ENCODE results near the gene XIAP. TPM values are rescaled to one million over a fixed set of nuclear protein-coding genes. Genes with fewer than 3 reads are reported as not detected.

The XIAP gene
- total and polyA plus RNA-seq, 9 donors: 12.4 to 56.0 (median 38.7) TPM

DNA sequence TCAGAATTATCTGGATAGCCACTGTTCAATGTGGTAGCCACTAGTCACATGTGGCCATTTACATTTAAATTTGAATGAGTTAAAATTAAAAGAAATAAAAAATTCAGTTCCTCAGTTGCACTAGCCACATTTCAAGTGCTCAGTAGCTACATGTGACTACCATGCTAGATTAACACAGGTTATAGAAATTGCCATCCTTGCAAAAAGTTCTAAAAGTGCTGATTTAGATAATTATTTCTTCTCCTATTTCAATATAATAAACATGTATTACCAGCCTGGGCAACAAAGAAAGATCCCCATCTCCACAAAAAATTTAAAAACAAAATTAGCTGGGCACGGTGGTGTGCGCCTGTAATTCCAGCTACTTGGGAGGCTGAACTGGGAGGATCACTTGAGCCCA lies 90.0 kb downstream of the XIAP start:
- WGBS, 3 donors: 95 to 97% (median 96%) methylated on average over 2 of the region's 2 CpGs
- DNase-seq: no peak
- no peak overlapping the region for H3K4me3 ChIP-seq
- H3K27ac ChIP-seq: no peak overlapping the region
- H3K36me3 ChIP-seq: no peaks in the 10 kb centered on the region
- intact Hi-C loops (cut with DNase I): no loop called here
- no peaks in the 10 kb centered on the region for H3K9me3 ChIP-seq
- H3K27me3 ChIP-seq: no peaks in the 10 kb centered on the region
- H3K4me1 ChIP-seq (ENCODE audit: insufficient read depth): no peaks in the 10 kb centered on the region
- TF ChIP-seq EP300 (IDR thresholded peaks at IDR 0.05): no peak

DNA sequence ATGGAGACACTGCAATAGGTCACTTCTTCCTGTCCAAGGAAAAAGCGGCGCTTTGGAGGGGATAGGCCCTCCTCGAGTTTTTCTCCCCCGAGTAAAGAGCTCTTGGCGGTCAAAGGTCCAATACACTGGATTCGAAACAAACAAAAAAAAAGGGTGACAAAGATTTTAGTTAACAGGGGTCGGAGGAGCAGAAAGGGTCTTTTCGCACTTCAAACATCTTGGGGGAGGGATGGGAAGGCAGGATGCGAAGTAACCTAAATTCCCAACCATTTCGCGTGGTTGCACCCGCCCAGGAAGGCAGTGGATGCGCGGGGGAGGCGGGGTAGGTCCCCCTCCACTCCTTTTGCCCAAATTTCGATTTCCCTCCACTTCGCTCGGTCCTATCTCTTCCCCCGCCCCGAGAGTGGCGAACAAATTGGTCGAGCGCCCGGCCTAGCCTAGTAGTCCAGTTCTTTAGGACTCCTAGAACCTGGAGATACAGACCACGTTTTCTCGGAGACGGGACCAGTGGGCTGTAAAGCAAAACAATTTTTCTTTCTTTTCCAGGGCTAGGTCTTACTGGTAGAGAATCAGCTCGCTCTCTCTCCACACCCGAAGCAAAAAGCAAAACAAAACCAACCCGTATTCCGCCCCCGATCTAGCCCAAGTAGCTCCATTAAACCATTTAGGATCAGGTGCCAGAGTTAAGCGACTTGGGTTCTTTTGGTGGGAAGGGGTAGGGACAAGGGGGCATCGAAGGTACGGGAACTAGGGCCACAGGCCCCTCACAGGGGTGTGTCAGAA lies 99.6 kb downstream of the XIAP start:
- peak; percentile 69 to 83 (median 79) for DNase-seq
- Histone ChIP-seq H3K27me3 (no peaks in the 10 kb centered on the region), H3K9me3 (no peaks in the 10 kb centered on the region), H3K4me3 (peak overlapping the region; percentile 55), H3K27ac (peak overlapping the region; percentile 90 to 96), H3K36me3 (no peaks in the 10 kb centered on the region), H3K4me1 (ENCODE audit: insufficient read depth) (no peaks in the 10 kb centered on the region)
- WGBS, 3 donors: 24 to 44% (median 40%) methylated on average over 35 of the region's 35 CpGs
- TF ChIP-seq, protein P1, sequence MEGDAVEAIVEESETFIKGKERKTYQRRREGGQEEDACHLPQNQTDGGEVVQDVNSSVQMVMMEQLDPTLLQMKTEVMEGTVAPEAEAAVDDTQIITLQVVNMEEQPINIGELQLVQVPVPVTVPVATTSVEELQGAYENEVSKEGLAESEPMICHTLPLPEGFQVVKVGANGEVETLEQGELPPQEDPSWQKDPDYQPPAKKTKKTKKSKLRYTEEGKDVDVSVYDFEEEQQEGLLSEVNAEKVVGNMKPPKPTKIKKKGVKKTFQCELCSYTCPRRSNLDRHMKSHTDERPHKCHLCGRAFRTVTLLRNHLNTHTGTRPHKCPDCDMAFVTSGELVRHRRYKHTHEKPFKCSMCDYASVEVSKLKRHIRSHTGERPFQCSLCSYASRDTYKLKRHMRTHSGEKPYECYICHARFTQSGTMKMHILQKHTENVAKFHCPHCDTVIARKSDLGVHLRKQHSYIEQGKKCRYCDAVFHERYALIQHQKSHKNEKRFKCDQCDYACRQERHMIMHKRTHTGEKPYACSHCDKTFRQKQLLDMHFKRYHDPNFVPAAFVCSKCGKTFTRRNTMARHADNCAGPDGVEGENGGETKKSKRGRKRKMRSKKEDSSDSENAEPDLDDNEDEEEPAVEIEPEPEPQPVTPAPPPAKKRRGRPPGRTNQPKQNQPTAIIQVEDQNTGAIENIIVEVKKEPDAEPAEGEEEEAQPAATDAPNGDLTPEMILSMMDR (IDR thresholded peaks at IDR 0.05): no peak
- TF ChIP-seq EP300 (IDR thresholded peaks at IDR 0.05): no peak
- no peak for TF ChIP-seq POLR2A (IDR thresholded peaks at IDR 0.05)
- intact Hi-C loops (cut with DNase I): no loop called here

DNA sequence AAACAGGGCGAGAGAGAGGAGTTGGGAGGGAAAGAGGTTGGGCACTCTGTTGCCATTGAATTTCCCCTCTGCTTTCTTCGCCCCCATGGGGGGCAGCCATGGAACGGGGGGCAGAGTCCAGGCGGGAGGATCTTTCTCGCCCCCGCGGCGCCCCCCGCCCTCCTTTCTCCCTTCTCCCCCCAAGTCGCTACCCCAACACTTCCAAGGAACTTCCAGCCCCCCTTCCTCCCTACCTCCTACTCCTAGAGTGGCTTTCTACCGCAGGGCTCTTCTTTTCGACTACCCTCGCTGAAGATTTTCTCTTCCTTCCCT lies 101.1 kb downstream of the XIAP start:
- intact Hi-C loops (cut with DNase I): no loop called here
- no peaks in the 10 kb centered on the region for H3K36me3 ChIP-seq
- peak overlapping the region; percentile 97 to 98 for H3K27ac ChIP-seq
- WGBS, 3 donors: 23 to 35% (median 31%) methylated on average over 13 of the region's 13 CpGs
- no peaks in the 10 kb centered on the region for H3K9me3 ChIP-seq
- no peaks in the 10 kb centered on the region for H3K27me3 ChIP-seq
- no peaks in the 10 kb centered on the region for H3K4me1 ChIP-seq (ENCODE audit: insufficient read depth)
- peak in 1 of 5 donors; percentile 29 for DNase-seq
- TF ChIP-seq POLR2A (IDR thresholded peaks at IDR 0.05) (no peak), EP300 (IDR thresholded peaks at IDR 0.05) (no peak)
- TF ChIP-seq, protein P1 (IDR thresholded peaks at IDR 0.05): no peak
- H3K4me3 ChIP-seq: peak overlapping the region; percentile 64

DNA sequence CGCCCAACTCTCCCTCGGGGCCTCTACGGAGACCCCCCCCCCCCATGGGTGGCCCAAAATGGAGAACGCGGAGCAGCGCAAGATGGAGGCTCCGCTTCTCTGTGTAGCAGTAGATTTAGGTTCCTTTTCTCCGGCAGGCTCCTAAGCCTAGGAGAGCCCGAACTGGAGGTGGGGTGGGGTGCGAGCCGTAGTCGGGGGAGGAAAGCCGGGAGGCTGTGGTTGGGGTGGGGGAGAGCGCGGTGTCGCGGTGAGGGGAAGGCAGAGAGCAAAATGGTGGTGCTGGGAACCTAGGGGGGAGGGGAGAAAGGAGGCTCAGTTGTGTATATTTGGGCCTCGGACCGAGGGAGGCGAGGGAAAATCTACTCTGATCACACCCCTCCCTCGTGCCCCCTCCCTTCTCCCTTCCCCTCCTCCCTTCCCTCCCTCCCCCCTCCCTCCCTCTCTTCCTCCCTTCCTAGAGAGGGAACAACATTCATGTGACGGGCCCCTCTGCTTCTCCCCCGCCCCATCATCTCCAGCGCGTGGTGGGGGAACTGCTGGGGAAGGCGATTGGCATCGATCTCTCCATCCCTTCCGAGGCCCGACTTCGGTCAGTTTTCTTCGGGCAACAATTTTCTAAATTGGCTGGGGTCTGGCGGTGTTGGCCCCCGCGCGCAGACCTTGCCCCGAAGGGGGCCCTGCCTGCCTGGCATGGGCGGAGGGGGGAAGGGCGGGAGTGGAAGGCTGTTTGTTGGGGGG lies 101.6 kb downstream of the XIAP start, which contains the start of gene STAG2:
TSS of gene STAG2 (plus strand) at position 439 of the 738 bp plus-strand sequence. CDS start 60,922 bp downstream, outside the sequence.
- intact Hi-C loops (cut with DNase I): no loop called here
- H3K27me3 ChIP-seq: no peaks in the 10 kb centered on the region
- peak within 1 kb of the TSS; percentile 64 for H3K4me3 ChIP-seq
- DNase-seq: peak; percentile 76 to 86 (median 78)
- 27 to 44% (median 27%) methylated on average over 37 to 38 of the region's 38 CpGs for WGBS, 3 donors
- H3K4me1 ChIP-seq (ENCODE audit: insufficient read depth): no peaks in the 10 kb centered on the region
- TF ChIP-seq, protein P1 (IDR thresholded peaks at IDR 0.05): no peak
- TF ChIP-seq POLR2A (IDR thresholded peaks at IDR 0.05): peak; percentile 57
- peak within 1 kb of the TSS; percentile 97 to 98 for H3K27ac ChIP-seq
- no peaks in the 10 kb centered on the region for H3K9me3 ChIP-seq
- no peaks in the 10 kb centered on the region for H3K36me3 ChIP-seq

Measured in ovary (tissue), 9 donors.